Loucy (cell line): ENCODE measurements around the gene HSPA6.
"Not testable (repeated sequence)": the region's sequence is repeated elsewhere in the genome, so short reads cannot be mapped to it uniquely, and the experiment has no call there.

ENCODE experiments used
- CTCF ChIP-seq: fragments of 200-600 bp; sonication (generic); conservative IDR thresholded peaks from 2 replicates; pipeline ENCODE4 v1.5.1; 2014; ENCODE audit warnings: mild to moderate bottlenecking, antibody characterized with exemption, low read length
- EZH2phosphoT487 ChIP-seq: fragments of 200-600 bp; IDR thresholded peaks from 2 replicates; pipeline ENCODE4 v1.6.1; 2018; ENCODE audit warnings: antibody characterized with exemption, mild to moderate bottlenecking, moderate library complexity, borderline replicate concordance

- not testable (repeated sequence) for TF ChIP-seq CTCF, EZH2phosphoT487
These were observed 5.8 kb downstream of the HSPA6 start for GRCh38 chr1:161530158-161530557.
